ENCODE results near the gene MT1M.

DNA sequence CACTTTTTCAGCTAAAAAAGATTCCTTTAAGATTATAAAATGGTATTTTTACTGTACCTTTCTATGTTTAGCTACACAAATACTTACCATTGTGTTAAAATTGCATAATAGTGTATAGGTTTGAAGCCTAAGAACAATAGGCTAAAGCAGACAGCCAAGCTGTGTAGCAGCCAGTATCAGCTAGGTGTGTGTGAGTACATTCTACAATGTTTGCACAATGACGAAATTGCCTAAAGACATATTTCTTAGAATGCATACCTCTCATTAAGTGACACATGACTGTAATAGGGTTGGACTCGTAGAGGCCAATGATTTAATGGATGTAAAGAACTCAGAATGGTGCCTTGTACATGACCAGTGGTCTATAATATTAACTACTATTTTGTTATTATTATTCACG lies 17.4 kb downstream of the MT1M start:
- TF ChIP-seq CTCF (IDR thresholded peaks at IDR 0.05) (no peak), POLR2A (IDR thresholded peaks at IDR 0.05) (no peak)
